Sigmoid colon (tissue), 4 donors: ENCODE results near the gene MYH11.

Source experiments
- EP300 ChIP-seq, 4 donors: sonication (generic); formaldehyde crosslinking; IDR thresholded peaks; one replicate each; pipeline ENCODE4 v1.6.1; 2017; ENCODE audit warnings: antibody characterized with exemption in 4 of 4
- POLR2A ChIP-seq, 2 donors: fragments of 450-650 bp; IDR thresholded peaks; one replicate each; pipeline ENCODE4 v1.6.1; 2016; ENCODE audit warnings: antibody characterized with exemption in 2 of 2, mild to moderate bottlenecking in 2 of 2, moderate library complexity in 2 of 2
- POLR2AphosphoS5 ChIP-seq, 4 donors: sonication (generic); formaldehyde crosslinking; IDR thresholded peaks; one replicate each; pipeline ENCODE4 v1.6.1; 2017; ENCODE audit warnings: antibody characterized with exemption in 4 of 4
- TF ChIP-seq, protein P1 (sequence below), 4 experiments: fragments of 450-650 bp in 3 of 4; fragments of 200-600 bp in 1 of 4; IDR thresholded peaks; one replicate each; pipeline ENCODE4 v1.5.1; 2016 to 2019; ENCODE audit warnings: antibody characterized with exemption in 4 of 4, mild to moderate bottlenecking in 3 of 4, moderate library complexity in 2 of 4

DNA sequence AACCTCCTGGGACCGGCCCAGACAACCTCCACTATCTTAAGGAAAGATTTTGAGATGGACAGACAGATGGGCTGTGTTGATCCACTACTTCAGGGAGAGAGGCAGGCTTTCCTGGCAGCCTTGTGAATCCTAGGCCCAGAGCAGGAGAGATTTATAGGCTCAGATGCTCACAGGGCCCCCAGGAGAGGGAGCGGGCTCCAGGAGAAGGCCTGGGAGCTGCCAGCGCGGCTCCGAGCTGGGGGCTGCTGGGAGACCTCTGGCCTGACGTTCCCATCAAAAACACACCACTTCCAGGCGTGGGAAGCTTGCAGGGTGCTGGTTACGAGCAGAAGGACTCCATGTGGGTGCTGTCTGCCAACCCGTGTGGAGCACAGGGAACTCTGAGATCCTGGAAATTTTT, 53.2 kb downstream of the MYH11 start:
- TF ChIP-seq, protein P1, sequence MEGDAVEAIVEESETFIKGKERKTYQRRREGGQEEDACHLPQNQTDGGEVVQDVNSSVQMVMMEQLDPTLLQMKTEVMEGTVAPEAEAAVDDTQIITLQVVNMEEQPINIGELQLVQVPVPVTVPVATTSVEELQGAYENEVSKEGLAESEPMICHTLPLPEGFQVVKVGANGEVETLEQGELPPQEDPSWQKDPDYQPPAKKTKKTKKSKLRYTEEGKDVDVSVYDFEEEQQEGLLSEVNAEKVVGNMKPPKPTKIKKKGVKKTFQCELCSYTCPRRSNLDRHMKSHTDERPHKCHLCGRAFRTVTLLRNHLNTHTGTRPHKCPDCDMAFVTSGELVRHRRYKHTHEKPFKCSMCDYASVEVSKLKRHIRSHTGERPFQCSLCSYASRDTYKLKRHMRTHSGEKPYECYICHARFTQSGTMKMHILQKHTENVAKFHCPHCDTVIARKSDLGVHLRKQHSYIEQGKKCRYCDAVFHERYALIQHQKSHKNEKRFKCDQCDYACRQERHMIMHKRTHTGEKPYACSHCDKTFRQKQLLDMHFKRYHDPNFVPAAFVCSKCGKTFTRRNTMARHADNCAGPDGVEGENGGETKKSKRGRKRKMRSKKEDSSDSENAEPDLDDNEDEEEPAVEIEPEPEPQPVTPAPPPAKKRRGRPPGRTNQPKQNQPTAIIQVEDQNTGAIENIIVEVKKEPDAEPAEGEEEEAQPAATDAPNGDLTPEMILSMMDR (IDR thresholded peaks at IDR 0.05), result no peak
- TF ChIP-seq POLR2AphosphoS5 (IDR thresholded peaks at IDR 0.05), result peak in 3 of 4 donors; percentile 34 to 68 (median 58)
- TF ChIP-seq POLR2A (IDR thresholded peaks at IDR 0.05), result no peak
- no peak for TF ChIP-seq EP300 (IDR thresholded peaks at IDR 0.05)
